HFFc6 (cell line): ENCODE measurements around the gene CRTAC1. TPM values are rescaled to one million over a fixed set of nuclear protein-coding genes. Genes with fewer than 3 reads are reported as not detected.

Experiments
- DNase-seq: peaks from one replicate; pipeline ENCODE4 v3.0.0-alpha.2; 2018
- H3K27ac Mint-ChIP-seq: 2 replicates; pipeline ENCODE4 v1.8.0; 2020; ENCODE audit warnings: mild to moderate bottlenecking, mixed read lengths
- H3K27me3 Mint-ChIP-seq: 2 replicates; pipeline ENCODE4 v1.8.0; 2021; ENCODE audit warnings: mild to moderate bottlenecking, moderate library complexity, mixed read lengths; ENCODE audit not compliant: insufficient read depth
- H3K36me3 Mint-ChIP-seq: 2 replicates; pipeline ENCODE4 v1.8.0; 2021; ENCODE audit warnings: low read depth, mixed read lengths
- H3K4me1 Mint-ChIP-seq: 2 replicates; pipeline ENCODE4 v1.8.0; 2020; ENCODE audit warnings: low read depth, mixed read lengths
- H3K4me3 Mint-ChIP-seq: 2 replicates; pipeline ENCODE4 v1.8.0; 2020; ENCODE audit warnings: mild to moderate bottlenecking, moderate library complexity, mixed read lengths
- H3K9me3 Mint-ChIP-seq: 2 replicates; pipeline ENCODE4 v1.8.0; 2020; ENCODE audit warnings: mild to moderate bottlenecking, mixed read lengths
- total RNA-seq, 6 experiments: library from RNA; stranded (reverse); fragmentation: NEBNext Ultra II Directional; extraction: Animal tissue kit (Norgen Biotek cat#: 25700); gene quantifications; 2 replicates in 1 of 6; 3 replicates in 5 of 6; pipeline ENCODE4 v1.2.3, GENCODE V29; 2021
- TF ChIP-seq, protein P1 (sequence below): fragments of 200-600 bp; sonication (generic); IDR thresholded peaks from 2 replicates; pipeline ENCODE4 v1.5.0; 2021; ENCODE audit warnings: antibody characterized with exemption, mild to moderate bottlenecking

CRTAC1 gene
- total RNA-seq, 6 experiments from 2014 or later, result not detected

DNA sequence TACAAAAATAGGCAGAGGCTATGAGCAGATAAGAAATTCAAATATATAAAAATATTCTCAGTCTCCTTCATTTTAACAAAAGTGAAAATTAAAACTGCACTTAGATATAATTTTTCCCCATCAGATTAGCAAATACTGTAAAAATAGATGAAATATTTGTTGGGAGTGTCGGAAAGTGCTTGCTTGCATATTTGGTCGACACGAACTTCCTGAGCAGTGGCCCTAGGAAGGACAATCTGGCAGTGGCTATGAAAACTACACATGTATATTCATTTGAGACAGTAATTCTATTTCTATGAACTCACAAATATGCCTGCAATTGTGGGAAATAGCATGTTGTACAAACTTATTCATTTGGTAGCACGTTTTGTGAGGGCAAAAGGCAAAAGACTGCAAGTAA is 99.4 kb downstream of the CRTAC1 start:
- no peaks in the 10 kb centered on the region for H3K9me3 Mint-ChIP-seq
- TF ChIP-seq, protein P1, sequence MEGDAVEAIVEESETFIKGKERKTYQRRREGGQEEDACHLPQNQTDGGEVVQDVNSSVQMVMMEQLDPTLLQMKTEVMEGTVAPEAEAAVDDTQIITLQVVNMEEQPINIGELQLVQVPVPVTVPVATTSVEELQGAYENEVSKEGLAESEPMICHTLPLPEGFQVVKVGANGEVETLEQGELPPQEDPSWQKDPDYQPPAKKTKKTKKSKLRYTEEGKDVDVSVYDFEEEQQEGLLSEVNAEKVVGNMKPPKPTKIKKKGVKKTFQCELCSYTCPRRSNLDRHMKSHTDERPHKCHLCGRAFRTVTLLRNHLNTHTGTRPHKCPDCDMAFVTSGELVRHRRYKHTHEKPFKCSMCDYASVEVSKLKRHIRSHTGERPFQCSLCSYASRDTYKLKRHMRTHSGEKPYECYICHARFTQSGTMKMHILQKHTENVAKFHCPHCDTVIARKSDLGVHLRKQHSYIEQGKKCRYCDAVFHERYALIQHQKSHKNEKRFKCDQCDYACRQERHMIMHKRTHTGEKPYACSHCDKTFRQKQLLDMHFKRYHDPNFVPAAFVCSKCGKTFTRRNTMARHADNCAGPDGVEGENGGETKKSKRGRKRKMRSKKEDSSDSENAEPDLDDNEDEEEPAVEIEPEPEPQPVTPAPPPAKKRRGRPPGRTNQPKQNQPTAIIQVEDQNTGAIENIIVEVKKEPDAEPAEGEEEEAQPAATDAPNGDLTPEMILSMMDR, result no peak
- H3K27me3 Mint-ChIP-seq, result peaks cover 29% of the 10 kb centered on the region
- H3K27ac Mint-ChIP-seq, result no peak overlapping the region
- H3K4me1 Mint-ChIP-seq, result no peaks in the 10 kb centered on the region
- no peak for DNase-seq
- H3K36me3 Mint-ChIP-seq, result no peaks in the 10 kb centered on the region
- no peak overlapping the region for H3K4me3 Mint-ChIP-seq

DNA sequence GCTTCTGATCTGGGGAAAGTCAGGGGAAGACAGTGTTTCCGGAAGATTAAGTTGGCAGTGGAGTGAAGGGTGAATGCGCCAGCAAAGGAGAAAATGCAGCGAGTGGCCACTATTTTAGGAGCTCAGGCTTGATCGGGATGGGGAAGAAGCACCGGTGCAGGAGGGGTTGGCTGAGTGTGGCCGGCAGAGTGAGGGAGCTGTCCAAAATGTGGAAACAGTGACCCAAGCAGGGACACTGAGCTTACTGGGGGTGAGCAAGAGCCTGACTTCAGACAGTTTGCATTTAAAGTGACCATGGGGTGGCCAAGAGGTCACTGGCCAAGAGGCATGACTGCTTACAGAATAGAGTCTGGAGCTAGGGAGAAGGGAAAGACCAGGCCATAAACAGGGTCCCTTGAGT is 101.5 kb downstream of the CRTAC1 start:
- Mint-ChIP-seq H3K4me1 (no peaks in the 10 kb centered on the region), H3K4me3 (no peak overlapping the region), H3K27me3 (peaks cover 34% of the 10 kb centered on the region), H3K27ac (no peak overlapping the region), H3K36me3 (no peaks in the 10 kb centered on the region), H3K9me3 (no peaks in the 10 kb centered on the region)
- DNase-seq, result no peak
- TF ChIP-seq, protein P1, result no peak

DNA sequence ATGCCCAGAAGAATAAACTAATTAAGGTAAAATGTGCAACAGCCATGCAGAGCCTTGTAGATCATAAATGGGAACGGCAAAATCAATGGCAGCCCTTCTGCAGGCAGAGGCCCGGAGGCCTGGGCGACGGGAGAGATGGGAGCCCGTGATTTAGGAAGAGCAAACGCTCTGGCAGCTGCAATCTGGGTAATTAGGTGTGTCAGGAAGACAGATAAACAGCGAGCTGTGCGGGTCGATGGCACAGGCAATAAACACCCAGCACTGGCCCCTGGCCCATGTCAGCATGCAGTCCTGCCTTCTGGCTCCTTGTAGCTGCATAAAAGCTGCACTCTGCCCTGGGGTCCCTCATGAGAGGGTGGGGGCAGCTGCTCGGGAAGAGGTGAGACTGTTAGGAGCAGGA is 102.8 kb downstream of the CRTAC1 start:
- Mint-ChIP-seq H3K27ac (no peak overlapping the region), H3K27me3 (peaks cover 37% of the 10 kb centered on the region), H3K36me3 (no peaks in the 10 kb centered on the region), H3K4me1 (no peaks in the 10 kb centered on the region), H3K4me3 (no peak overlapping the region), H3K9me3 (no peaks in the 10 kb centered on the region)
- DNase-seq, result no peak
- TF ChIP-seq, protein P1, result no peak

GRCh38 chr10:97926055-97926454 is 104.4 kb downstream of the CRTAC1 start:
- Mint-ChIP-seq H3K27ac (no peak overlapping the region), H3K9me3 (no peaks in the 10 kb centered on the region), H3K27me3 (peaks cover 35% of the 10 kb centered on the region), H3K36me3 (no peaks in the 10 kb centered on the region), H3K4me3 (no peak overlapping the region), H3K4me1 (no peaks in the 10 kb centered on the region)
- TF ChIP-seq, protein P1, result no peak
- DNase-seq, result no peak

DNA sequence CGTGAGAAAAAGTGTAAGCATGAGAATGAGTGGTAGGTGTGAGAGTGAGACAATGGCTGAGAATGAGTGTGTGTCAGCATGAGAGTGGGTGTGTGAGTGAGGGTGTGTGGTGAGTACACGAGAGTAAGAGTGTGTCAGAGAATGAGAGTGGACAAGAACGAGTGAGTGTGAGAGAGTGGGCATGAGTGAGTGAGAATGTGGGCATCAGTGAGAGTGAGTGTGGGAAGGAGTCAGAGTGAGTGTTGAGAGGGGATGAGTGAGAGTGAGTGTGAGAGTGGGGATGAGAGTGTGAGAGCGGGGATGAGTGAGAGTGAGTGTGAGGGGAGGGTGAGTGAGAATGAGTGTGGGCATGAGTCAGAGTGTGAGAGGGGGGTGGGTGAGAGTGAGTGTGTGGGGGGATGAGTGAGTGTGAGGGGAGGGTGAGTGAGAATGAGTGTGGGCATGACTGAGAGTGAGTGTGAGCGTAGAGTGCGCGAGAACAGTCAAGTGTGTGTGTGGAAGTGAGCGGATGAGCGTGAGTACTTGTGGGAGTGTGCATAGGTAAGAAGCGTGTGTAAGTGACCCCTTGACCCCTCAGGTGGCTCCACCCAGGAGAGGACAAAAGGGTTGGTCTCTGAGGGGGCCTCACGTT is 105.0 kb downstream of the CRTAC1 start:
- Mint-ChIP-seq H3K27ac (no peak overlapping the region), H3K36me3 (no peaks in the 10 kb centered on the region), H3K9me3 (no peaks in the 10 kb centered on the region), H3K4me1 (no peaks in the 10 kb centered on the region), H3K4me3 (no peak overlapping the region), H3K27me3 (peaks cover 40% of the 10 kb centered on the region)
- no peak for DNase-seq
- TF ChIP-seq, protein P1, result no peak
